ENCODE results near the gene ESD.

- TF ChIP-seq FOXM1 (IDR thresholded peaks at IDR 0.05; ENCODE audit: borderline replicate concordance, low read depth) (no peak), TAF1 (IDR thresholded peaks at IDR 0.05; ENCODE audit: low read depth) (no peak), EGR1 (IDR thresholded peaks at IDR 0.05) (no peak), EP300 (IDR thresholded peaks at IDR 0.05; ENCODE audit: borderline replicate concordance) (no peak), RAD21 (IDR thresholded peaks at IDR 0.05; ENCODE audit: low read depth) (no peak), CREB1 (IDR thresholded peaks at IDR 0.05; ENCODE audit: low read depth) (no peak), ZBTB7A (IDR thresholded peaks at IDR 0.05; ENCODE audit: low read depth) (no peak), YY1 (IDR thresholded peaks at IDR 0.05; ENCODE audit: low read depth) (no peak), TCF12 (IDR thresholded peaks at IDR 0.05; ENCODE audit: low read depth) (no peak), CEBPB (IDR thresholded peaks at IDR 0.05) (no peak)
- TF ChIP-seq, protein P1, sequence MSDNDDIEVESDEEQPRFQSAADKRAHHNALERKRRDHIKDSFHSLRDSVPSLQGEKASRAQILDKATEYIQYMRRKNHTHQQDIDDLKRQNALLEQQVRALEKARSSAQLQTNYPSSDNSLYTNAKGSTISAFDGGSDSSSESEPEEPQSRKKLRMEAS (IDR thresholded peaks at IDR 0.05) = no peak
- TF ChIP-seq, protein P2, sequence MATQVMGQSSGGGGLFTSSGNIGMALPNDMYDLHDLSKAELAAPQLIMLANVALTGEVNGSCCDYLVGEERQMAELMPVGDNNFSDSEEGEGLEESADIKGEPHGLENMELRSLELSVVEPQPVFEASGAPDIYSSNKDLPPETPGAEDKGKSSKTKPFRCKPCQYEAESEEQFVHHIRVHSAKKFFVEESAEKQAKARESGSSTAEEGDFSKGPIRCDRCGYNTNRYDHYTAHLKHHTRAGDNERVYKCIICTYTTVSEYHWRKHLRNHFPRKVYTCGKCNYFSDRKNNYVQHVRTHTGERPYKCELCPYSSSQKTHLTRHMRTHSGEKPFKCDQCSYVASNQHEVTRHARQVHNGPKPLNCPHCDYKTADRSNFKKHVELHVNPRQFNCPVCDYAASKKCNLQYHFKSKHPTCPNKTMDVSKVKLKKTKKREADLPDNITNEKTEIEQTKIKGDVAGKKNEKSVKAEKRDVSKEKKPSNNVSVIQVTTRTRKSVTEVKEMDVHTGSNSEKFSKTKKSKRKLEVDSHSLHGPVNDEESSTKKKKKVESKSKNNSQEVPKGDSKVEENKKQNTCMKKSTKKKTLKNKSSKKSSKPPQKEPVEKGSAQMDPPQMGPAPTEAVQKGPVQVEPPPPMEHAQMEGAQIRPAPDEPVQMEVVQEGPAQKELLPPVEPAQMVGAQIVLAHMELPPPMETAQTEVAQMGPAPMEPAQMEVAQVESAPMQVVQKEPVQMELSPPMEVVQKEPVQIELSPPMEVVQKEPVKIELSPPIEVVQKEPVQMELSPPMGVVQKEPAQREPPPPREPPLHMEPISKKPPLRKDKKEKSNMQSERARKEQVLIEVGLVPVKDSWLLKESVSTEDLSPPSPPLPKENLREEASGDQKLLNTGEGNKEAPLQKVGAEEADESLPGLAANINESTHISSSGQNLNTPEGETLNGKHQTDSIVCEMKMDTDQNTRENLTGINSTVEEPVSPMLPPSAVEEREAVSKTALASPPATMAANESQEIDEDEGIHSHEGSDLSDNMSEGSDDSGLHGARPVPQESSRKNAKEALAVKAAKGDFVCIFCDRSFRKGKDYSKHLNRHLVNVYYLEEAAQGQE (IDR thresholded peaks at IDR 0.05; ENCODE audit: low read depth) = no peak
Measured at GRCh38 chr13:46757640-46758039, 39.3 kb downstream of the ESD start.

Data from Ishikawa (cell line).